Stimulated activated CD8-positive, alpha-beta memory T cell treated with anti-CD3 and anti-CD28 coated beads, Interleukin-2, amount 100 ng/mL, for 48 hours (primary cell): ENCODE data around the gene C8G.

Experiments used
- DNase-seq, 2 donors: peaks; one replicate each; pipeline ENCODE4 v3.0.0-alpha.2; 2020; ENCODE audit warnings: low read depth in 2 of 2

C8G gene

GRCh38 chr9:136920734-136921231, 24.3 kb upstream of the C8G start:
- DNase-seq = no peak

- no peak for DNase-seq
Measured at GRCh38 chr9:136921307-136921706, 23.7 kb upstream of the C8G start.

GRCh38 chr9:136921718-136922117, 23.3 kb upstream of the C8G start:
- DNase-seq = no peak

- DNase-seq = no peak
Measured at GRCh38 chr9:136922540-136922939, 22.5 kb upstream of the C8G start.

- DNase-seq = no peak
Measured at GRCh38 chr9:136923881-136924280, 21.2 kb upstream of the C8G start.

GRCh38 chr9:136925414-136926153, 19.5 kb upstream of the C8G start:
- DNase-seq = no peak

GRCh38 chr9:136926154-136926704, 18.8 kb upstream of the C8G start:
- DNase-seq = no peak

- no peak for DNase-seq
Measured at GRCh38 chr9:136926749-136927148, 18.3 kb upstream of the C8G start.

GRCh38 chr9:136927343-136928271, 17.4 kb upstream of the C8G start:
- no peak for DNase-seq

GRCh38 chr9:136928591-136928990, 16.5 kb upstream of the C8G start:
- DNase-seq = no peak

GRCh38 chr9:136930014-136930413, 15.0 kb upstream of the C8G start:
- no peak for DNase-seq

- no peak for DNase-seq
Measured at GRCh38 chr9:136931611-136932130, 13.4 kb upstream of the C8G start.

- DNase-seq = no peak
Measured at GRCh38 chr9:136934277-136934676, 10.8 kb upstream of the C8G start.

- DNase-seq = no peak
Measured at GRCh38 chr9:136935651-136936050, 9.4 kb upstream of the C8G start.

GRCh38 chr9:136936645-136937170, 8.3 kb upstream of the C8G start:
- DNase-seq = no peak

- no peak for DNase-seq
Measured at GRCh38 chr9:136937186-136938001, 7.6 kb upstream of the C8G start.

GRCh38 chr9:136939431-136939995, 5.5 kb upstream of the C8G start:
- DNase-seq = no peak

GRCh38 chr9:136939996-136940525, 5.0 kb upstream of the C8G start:
- DNase-seq = no peak

- no peak for DNase-seq
Measured at GRCh38 chr9:136940526-136941230, 4.4 kb upstream of the C8G start.
